Nucleus accumbens (tissue), 56 donors: ENCODE data around the gene TRIOBP.
"Not testable (repeated sequence)": the region's sequence is repeated elsewhere in the genome, so short reads cannot be mapped to it uniquely, and the experiment has no call there.

Experiments used
- DNase-seq, 56 donors: peaks; one replicate each; lab custom pipeline; 2025; lab: John Stamatoyannopoulos, UW

TRIOBP gene

GRCh38 chr22:37769056-37769455 lies 72.2 kb downstream of the TRIOBP start:
- no peak for DNase-seq

GRCh38 chr22:37771081-37771480 lies 74.2 kb downstream of the TRIOBP start:
- DNase-seq, result no peak

GRCh38 chr22:37771702-37772427 lies 75.0 kb downstream of the TRIOBP start:
- no peak for DNase-seq

- DNase-seq, result no peak
These were observed 77.9 kb downstream of the TRIOBP start for GRCh38 chr22:37774728-37775127.

GRCh38 chr22:37775785-37776638 lies 79.2 kb downstream of the TRIOBP start:
- DNase-seq, result no peak

GRCh38 chr22:37776639-37777005 lies 79.8 kb downstream of the TRIOBP start:
- DNase-seq, result no peak

GRCh38 chr22:37777122-37777687 lies 80.4 kb downstream of the TRIOBP start:
- DNase-seq, result peak in 7 of 56 donors; percentile 3 to 16 (median 11)

GRCh38 chr22:37778370-37779009 lies 81.6 kb downstream of the TRIOBP start:
- DNase-seq, result no peak

GRCh38 chr22:37781434-37782059 lies 84.7 kb downstream of the TRIOBP start:
- DNase-seq, result no peak

GRCh38 chr22:37782340-37783168 lies 85.7 kb downstream of the TRIOBP start:
- no peak for DNase-seq

GRCh38 chr22:37784829-37785495 lies 88.1 kb downstream of the TRIOBP start:
- DNase-seq, result no peak

GRCh38 chr22:37790234-37790633 lies 93.4 kb downstream of the TRIOBP start:
- DNase-seq, result no peak

GRCh38 chr22:37792494-37792893 lies 95.6 kb downstream of the TRIOBP start:
- no peak for DNase-seq

GRCh38 chr22:37794376-37794775 lies 97.5 kb downstream of the TRIOBP start:
- no peak for DNase-seq

- DNase-seq, result no peak
These were observed 99.2 kb downstream of the TRIOBP start for GRCh38 chr22:37796079-37796478.

- not testable (repeated sequence) for DNase-seq
These were observed 100.4 kb downstream of the TRIOBP start for GRCh38 chr22:37797259-37797658.

- no peak for DNase-seq
These were observed 101.1 kb downstream of the TRIOBP start for GRCh38 chr22:37797874-37798500.

GRCh38 chr22:37799979-37800378 lies 103.1 kb downstream of the TRIOBP start:
- DNase-seq, result not testable (repeated sequence)

- DNase-seq, result peak in 17 of 56 donors; percentile 22 to 69 (median 49)
These were observed 105.1 kb downstream of the TRIOBP start for GRCh38 chr22:37801946-37802309.
